CD4-positive, alpha-beta T cell treated with Interleukin-15 for 1 hour (primary cell): ENCODE results near the gene YTHDF1.
"Not testable (repeated sequence)": the region's sequence is repeated elsewhere in the genome, so short reads cannot be mapped to it uniquely, and the experiment has no call there.

Experiments
- DNase-seq: peaks from one replicate; pipeline ENCODE4 v3.0.0-alpha.2; 2020

YTHDF1 gene

GRCh38 chr20:63216041-63216848 is at the start of gene YTHDF1:
YTHDF1 (minus strand) TSS chr20:63216131; CDS start chr20:63215892, 239 bp downstream.
- peak; percentile 97 for DNase-seq

DNA sequence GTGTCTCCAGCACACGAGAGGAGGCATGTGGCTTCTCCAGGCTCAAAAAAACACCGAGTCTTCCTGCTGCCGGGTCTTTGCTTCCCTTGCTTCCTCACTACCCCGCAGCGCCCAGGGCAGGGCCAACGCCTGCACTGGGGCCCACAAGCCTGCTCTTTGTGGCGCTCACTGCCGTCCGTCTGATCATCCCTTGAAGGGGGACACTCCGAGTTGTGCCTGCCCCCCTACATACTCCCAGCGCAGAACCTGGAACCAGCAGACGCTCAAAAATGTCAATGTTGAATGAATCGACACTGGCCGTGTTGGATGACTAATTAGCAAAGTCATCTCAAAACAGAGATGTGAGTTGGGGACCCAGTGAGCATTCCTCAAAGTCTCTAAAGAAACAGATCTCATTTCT is 48.6 kb upstream of the YTHDF1 start:
- no peak for DNase-seq

DNA sequence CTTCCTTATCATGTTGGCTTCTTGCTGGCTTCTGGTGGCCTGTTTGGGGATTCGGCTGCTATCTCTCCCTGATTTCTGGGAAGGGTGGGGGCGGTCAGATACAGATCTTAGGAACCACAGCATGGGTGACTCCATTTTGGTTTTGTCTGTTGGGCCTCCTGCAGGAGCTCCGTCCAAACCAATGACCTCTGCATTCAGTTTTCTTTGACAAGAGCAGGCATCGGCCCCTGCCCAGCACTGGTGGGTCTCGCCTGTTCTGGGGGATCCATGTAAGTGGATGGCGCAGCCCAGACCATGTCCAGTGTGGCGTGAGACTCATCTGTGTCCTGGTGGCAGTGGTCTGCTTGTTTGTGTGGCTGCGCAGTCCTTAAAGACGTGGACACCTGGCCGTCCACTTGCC is 48.1 kb upstream of the YTHDF1 start:
- DNase-seq = no peak

GRCh38 chr20:63262836-63263235 is 46.9 kb upstream of the YTHDF1 start:
- no peak for DNase-seq

GRCh38 chr20:63261795-63262528 is 46.0 kb upstream of the YTHDF1 start:
- no peak for DNase-seq

GRCh38 chr20:63261060-63261794 is 45.3 kb upstream of the YTHDF1 start:
- DNase-seq = no peak

DNA sequence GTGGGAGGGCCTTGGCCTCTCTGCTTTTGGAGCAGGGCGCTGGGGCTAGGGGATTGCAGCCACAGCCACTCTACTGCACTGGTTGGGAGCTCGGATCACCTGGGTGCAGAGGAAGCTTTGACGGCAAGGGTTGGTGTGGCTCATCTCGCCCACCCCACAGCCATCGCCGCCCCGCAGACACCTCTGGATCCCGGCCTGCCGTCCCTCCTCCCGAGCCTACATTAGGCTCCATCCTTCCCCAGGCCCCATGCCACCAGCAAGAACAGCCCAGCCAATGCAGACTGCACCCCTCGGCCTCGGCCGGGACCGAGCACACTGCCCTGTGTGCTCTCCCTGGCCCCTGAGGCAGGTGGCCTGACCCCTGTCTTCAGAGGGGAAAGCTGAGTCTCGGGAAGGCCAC is 44.6 kb upstream of the YTHDF1 start:
- no peak for DNase-seq

DNA sequence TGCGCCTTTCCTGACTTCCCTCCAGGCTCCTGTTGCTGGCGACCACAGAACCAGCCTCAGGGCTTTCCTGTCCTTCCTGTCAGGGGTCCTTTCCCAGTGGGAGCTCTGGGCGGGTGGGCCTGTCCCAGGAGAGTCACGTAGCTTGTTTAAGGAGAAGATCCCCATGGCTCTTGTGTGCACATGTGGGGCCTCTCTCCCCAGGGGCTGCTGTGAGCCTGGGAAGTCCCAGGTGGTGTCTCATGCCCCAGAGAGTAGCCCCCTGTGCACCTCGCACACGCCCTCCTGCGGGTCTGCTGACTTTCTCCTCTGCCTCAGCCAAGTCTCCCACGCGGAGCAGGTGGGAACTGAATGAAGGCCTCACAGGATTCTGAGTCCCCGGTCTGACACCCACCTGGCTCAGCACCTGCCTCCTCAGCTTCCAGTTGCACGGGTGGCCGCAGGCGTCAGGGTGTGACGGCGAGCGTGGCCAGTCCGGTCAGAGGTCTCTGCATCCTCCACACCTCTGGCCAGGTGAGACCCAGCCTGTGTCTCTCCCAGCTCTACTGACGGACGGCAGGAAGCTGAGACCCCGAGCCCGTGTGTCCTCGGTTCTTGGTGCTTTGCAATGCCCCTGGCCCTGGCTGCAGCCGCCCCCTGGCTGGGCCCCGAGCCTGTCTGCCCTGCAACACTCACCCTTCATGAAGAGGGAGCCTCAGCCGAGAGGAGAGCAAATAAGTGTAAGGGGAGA is 44.0 kb upstream of the YTHDF1 start:
- no peak for DNase-seq

- DNase-seq = no peak
Measured at GRCh38 chr20:63258781-63259180, 42.9 kb upstream of the YTHDF1 start.

GRCh38 chr20:63257629-63258028 is 41.7 kb upstream of the YTHDF1 start:
- no peak for DNase-seq

- no peak for DNase-seq
Measured at GRCh38 chr20:63256954-63257353, 41.0 kb upstream of the YTHDF1 start.

DNA sequence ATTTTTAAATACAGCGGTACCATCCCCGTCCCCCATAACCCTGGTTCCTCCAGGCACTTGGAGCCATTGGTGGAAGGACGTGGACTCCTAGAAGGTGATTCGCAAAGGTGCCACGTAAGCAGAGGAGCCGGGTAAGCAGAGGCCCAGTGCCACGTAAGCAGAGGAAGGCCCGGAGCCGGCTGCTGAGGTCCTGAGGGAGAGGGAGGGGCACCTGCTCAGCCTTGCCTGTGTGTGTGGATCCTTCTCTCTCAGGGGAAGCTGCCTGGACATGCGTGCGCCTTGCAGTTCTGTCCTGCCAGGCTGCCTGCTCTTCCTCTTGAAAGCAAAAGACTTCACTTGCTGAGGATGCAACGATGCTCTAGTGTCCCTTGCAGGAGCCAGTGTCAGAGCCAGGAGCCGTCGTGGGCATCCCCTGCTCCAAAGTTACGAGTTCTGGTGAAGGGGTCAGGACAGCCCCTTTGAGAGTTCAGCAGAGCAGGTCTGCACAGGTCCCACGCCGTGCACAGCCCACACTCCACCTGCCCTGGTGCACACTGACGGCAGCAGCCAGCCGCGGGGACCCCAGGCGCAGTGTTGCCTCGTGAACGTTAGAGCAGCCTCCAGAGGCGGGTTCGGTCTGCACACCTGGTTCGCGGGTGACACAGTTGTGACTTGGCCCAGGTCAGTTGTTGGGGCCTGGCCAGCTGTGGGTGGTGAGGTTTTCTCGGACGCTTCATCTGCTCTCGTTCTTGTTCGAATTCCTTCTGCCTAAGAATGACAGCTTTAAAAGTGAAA is 40.2 kb upstream of the YTHDF1 start:
- DNase-seq = no peak

DNA sequence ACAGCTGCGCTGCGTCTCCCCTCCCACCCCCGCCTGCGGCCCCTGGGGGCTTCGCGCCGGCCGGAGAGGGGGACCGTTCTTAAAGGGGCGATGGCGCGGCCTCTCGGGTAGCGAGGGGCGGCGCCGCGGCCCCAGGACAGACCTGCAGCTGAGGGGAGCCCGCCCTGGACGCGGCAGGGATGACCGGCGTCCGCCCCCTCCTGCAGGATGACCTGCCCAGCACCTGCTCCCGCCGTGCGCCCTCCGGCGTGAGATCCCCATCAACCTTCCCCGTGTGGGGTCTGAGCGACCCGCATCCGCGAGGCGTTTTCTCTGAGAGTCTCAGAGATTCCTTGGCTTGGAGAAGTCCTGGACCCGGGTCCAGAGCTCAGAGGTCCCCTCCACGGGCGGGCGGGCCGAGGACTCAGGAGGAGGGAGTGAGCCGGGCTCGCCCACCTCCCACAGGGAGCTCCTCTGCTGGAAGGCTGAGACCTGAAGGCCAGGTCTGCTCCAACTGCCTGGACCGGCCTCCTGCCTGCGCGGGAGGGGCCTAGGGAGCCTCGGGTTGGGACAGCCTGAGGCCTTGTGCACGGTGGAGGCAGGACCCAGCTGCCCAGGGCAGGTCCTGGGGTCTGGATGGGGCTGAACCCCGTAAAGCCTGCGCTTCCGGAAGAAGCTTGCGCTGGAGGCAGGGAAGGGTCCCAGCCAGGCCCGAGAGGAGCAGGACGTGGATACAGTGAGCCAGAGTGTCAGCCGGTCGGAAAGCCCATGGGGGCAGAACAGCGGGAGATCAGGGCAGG is 38.9 kb upstream of the YTHDF1 start:
- no peak for DNase-seq

DNA sequence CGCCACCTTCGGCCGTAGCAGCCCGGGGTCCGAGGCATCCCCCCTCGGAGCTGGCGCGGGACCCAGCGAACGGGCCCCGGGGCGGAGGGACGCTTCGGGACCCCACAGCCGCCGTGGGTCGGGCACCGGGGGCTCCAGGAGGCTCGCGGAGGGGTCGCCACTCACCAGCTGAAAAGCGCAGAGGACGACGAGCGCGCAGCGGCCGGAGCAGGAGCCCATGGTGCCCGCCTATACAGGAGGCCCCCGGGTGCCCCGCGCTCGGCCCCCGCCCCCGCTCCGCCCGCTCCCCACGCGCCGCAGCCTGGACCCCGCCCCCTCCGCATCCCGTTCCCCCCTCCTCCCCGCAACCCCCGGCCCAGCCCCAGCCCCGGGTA is 38.3 kb upstream of the YTHDF1 start, which contains the start of gene NKAIN4:
TSS of gene NKAIN4 (minus strand) at position 232 of the 374 bp plus-strand sequence. CDS start at position 219, 13 bp downstream.
- DNase-seq = no peak

GRCh38 chr20:63253438-63254231 is 37.7 kb upstream of the YTHDF1 start:
- DNase-seq = no peak

DNA sequence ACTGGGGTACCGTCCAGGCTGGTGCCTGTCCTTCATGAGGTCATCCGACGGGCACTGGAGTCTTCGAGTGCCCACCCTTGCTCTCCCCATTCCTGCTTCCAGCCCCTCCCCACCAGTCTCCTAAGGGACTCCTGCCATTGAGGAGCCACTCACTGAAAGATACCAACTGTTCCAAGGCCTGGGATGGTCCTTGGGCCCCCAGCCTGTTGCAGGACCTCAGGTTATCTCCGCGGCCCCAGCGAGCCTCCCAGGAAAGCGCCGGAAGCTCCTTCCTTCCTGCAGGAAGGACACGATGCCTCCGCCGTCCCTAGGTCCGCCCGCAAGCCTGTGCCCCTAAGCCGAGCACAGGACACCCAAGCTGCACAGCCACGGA is 37.1 kb upstream of the YTHDF1 start:
- no peak for DNase-seq

GRCh38 chr20:63252284-63252711 is 36.4 kb upstream of the YTHDF1 start:
- DNase-seq = no peak

- DNase-seq = not testable (repeated sequence)
Measured at GRCh38 chr20:63251350-63251749, 35.4 kb upstream of the YTHDF1 start.

DNA sequence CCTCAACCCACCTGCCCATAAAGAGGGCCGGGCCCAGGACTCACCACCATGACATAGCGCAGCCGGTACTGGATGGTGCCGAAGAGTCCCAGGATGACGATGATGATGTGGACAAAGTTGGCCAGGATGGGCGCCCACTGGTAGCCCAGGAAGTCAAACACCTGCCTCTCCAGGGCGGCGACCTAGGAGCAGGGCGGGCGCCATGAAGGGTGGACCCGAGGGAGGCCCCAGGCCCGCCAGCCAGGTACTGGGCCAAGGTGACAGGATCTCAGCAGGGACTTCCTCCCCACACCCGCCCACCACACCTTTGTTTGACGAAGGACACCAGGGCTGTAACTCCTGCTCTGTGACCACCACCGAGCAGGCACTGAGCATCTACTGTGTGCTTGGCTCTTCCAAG is 34.0 kb upstream of the YTHDF1 start:
- DNase-seq = no peak
